Esophagus squamous epithelium (tissue), 5 donors: ENCODE results near the gene ARMH3. TPM values are rescaled to one million over a fixed set of nuclear protein-coding genes. Genes with fewer than 3 reads are reported as not detected.

ENCODE experiments used
- DNase-seq: peaks from one replicate; lab custom pipeline; 2025; lab: John Stamatoyannopoulos, UW
- H3K27ac ChIP-seq, 4 donors: fragments of 200-600 bp; sonication (generic); one replicate each; pipeline ENCODE4 v1.5.1; 2016 to 2019; ENCODE audit warnings: mild to moderate bottlenecking in 1 of 4
- H3K27me3 ChIP-seq, 4 donors: fragments of 200-600 bp; sonication (generic); 1 replicate in 3 of 4; 2 replicates in 1 of 4; pipeline versions ENCODE4 v1.5.1 to v1.6.0; 2017 to 2021; ENCODE audit warnings: antibody characterized with exemption in 1 of 4
- H3K36me3 ChIP-seq, 3 donors: fragments of 200-600 bp; sonication (generic); one replicate each; pipeline ENCODE4 v1.5.1; 2016 to 2019
- H3K4me1 ChIP-seq, 3 donors: fragments of 200-600 bp; sonication (generic); one replicate each; pipeline ENCODE4 v1.5.1; 2017 to 2019
- H3K4me3 ChIP-seq, 4 donors: fragments of 200-600 bp; sonication (generic); 1 replicate in 3 of 4; 2 replicates in 1 of 4; pipeline ENCODE4 v1.5.1; 2016 to 2019; ENCODE audit warnings: mild to moderate bottlenecking in 2 of 4, moderate library complexity in 1 of 4
- H3K9me3 ChIP-seq, 3 donors: fragments of 200-600 bp; sonication (generic); one replicate each; pipeline ENCODE4 v1.5.1; 2016 to 2019
- CTCF ChIP-seq, 6 experiments: fragments of 450-650 bp in 4 of 6; fragments of 200-600 bp in 2 of 6; sonication (generic) in 2 of 6; IDR thresholded peaks; one replicate each; pipeline ENCODE4 v1.5.1; 2016 to 2019; ENCODE audit warnings: antibody characterized with exemption in 6 of 6, mild to moderate bottlenecking in 4 of 6, moderate library complexity in 4 of 6
- POLR2A ChIP-seq, 4 donors: fragments of 450-650 bp; IDR thresholded peaks; one replicate each; pipeline ENCODE4 v1.6.1; 2017; ENCODE audit warnings: antibody characterized with exemption in 4 of 4, mild to moderate bottlenecking in 4 of 4, moderate library complexity in 3 of 4
- WGBS, 2 donors: methylation state at CpG; one replicate each; pipeline ENCODE4 v1.1.5; 2018; 5-methylcytosine and 5-hydroxymethylcytosine counted together
- intact Hi-C: fragments of 100-400 bp; cut with DNase I; formaldehyde crosslinking; loops from one replicate; pipeline ENCODE4 v1.15.0; 2022
- total RNA-seq, 4 donors: library from RNA; depleted of rRNA; stranded (reverse); fragments of >200 nt; gene quantifications; one replicate each; pipeline ENCODE4 v1.1.0, GENCODE V29; 2016
- donor health status: DM: yes; HTN: yes; CAD: no.

The ARMH3 gene
- total RNA-seq = 10 to 100 TPM; 13.3 to 17.2 (median 16.1) TPM

DNA sequence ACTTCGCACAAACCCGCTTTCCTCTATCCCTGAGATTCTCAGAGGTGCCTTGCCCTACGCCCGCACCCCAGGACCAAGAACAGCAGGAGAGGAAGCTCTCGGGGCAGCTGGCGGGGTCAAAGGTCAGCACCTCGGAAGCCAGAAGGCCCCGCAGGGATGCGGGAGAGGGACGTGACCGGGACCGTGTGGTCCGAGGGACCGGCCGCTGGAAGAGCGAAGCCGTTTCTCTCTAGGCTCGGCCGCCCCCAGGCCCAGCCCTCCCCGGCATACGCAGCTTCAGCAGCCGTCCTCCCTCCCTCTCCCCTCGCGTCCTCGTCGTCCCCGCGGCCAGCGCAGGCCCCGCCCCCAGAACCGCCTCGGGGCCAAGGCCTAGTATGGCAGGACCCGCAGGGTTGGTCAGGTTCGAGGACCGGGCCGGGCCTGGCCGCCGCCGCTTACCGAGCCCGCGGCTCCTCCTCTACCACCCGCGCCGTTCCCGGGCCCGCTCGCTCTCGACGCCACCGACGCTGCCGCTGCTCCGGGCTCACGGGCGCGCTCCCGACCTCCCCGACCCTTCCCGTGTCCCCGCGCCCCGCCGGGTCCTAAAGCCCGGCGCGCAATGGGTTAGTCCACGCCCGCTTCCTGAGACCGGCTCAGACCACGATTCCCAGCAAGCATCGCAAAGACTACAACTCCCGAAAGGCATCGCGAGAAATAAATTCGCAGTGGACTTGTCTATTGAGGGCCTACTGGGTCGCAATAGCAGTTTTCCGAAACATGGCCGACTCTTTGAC lies at the start of gene ARMH3:
TSS of gene ARMH3 (minus strand) at position 527 of the 773 bp plus-strand sequence. CDS start 16,059 bp downstream, outside the sequence.
- 0 to 1% methylated on average over 9 to 12 of the region's 79 CpGs for WGBS, 2 donors
- intact Hi-C loops = no loop called here
- Histone ChIP-seq H3K4me1 (peaks cover 13 to 43% (median 17%) of the 10 kb centered on the region in 3 donors), H3K4me3 (peak within 1 kb of the TSS; percentile 77 to 91 (median 82)), H3K27me3 (no peaks in the 10 kb centered on the region), H3K9me3 (no peaks in the 10 kb centered on the region), H3K36me3 (no peaks in the 10 kb centered on the region), H3K27ac (peak within 1 kb of the TSS; percentile 87 to 97 (median 95))
- DNase-seq = peak; percentile 66
- peak in 2 of 4 donors; percentile 63 to 71 for TF ChIP-seq POLR2A (IDR thresholded peaks at IDR 0.05)
- peak in 1 of 6 experiments; percentile 16 for TF ChIP-seq CTCF (IDR thresholded peaks at IDR 0.05)

DNA sequence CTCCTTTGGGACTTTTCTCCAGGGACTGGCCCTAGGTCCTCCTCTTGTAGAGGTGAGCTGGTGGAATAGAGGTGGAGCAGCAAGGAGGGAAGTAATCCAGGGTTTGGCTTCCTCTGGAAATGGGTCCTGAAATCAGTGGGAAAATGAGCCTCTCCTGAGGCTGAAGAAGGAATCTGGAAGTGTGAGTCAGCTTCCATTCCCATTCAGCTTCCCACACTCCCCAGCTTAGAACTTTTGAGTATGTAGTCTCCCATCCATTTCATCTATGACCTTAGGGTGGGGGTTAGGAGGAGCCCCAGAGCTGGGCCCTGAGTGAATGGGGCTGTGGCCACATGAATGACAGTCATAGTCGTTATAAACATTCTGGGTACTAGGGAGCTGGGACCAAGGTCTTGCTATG lies 46.4 kb upstream of the ARMH3 start:
- Histone ChIP-seq H3K9me3 (no peaks in the 10 kb centered on the region), H3K27me3 (no peaks in the 10 kb centered on the region), H3K36me3 (peaks cover 0 to 50% (median 5%) of the 10 kb centered on the region in 3 donors), H3K27ac (no peak overlapping the region), H3K4me3 (no peak overlapping the region), H3K4me1 (no peaks in the 10 kb centered on the region)
- no CpG with 5 or more reads among the region's 1 CpG for WGBS, 2 donors
- no peak for DNase-seq
- intact Hi-C loops = no loop called here
- TF ChIP-seq POLR2A (IDR thresholded peaks at IDR 0.05) (no peak), CTCF (IDR thresholded peaks at IDR 0.05) (no peak)

DNA sequence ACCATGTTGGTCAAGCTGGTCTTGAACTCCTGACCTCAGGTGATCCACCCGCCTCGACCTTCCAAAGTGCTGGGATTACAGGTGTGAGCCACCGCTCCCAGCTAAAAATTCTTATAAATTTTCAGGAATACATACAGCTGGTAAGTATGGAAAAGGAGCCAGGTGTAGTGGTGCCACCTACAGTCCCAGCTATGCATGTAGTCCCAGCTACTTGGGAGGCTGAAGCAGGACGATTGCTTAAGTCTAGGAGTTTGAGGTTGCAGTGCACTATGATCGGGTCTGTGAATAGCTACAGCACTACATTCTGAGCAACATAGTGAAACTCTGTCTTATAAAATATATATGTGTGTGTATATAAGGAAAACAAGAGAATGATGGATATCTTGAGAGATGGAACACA lies 45.2 kb upstream of the ARMH3 start:
- Histone ChIP-seq H3K4me1 (no peaks in the 10 kb centered on the region), H3K9me3 (no peaks in the 10 kb centered on the region), H3K27me3 (no peaks in the 10 kb centered on the region), H3K27ac (no peak overlapping the region), H3K4me3 (no peak overlapping the region), H3K36me3 (peaks cover 0 to 44% (median 0%) of the 10 kb centered on the region in 3 donors)
- TF ChIP-seq POLR2A (IDR thresholded peaks at IDR 0.05) (no peak), CTCF (IDR thresholded peaks at IDR 0.05) (no peak)
- no peak for DNase-seq
- WGBS, 2 donors = 80 to 88% methylated on average over 5 of the region's 5 CpGs
- intact Hi-C loops = no loop called here

GRCh38 chr10:102096449-102096848 lies 40.5 kb upstream of the ARMH3 start:
- TF ChIP-seq POLR2A (IDR thresholded peaks at IDR 0.05) (no peak), CTCF (IDR thresholded peaks at IDR 0.05) (no peak)
- intact Hi-C loops = no loop called here
- H3K27ac ChIP-seq = no peak overlapping the region
- 96 to 99% methylated on average over 5 to 7 of the region's 7 CpGs for WGBS, 2 donors
- peaks cover 0 to 29% (median 0%) of the 10 kb centered on the region in 3 donors for H3K36me3 ChIP-seq
- no peak for DNase-seq
- no peak overlapping the region for H3K4me3 ChIP-seq
- H3K27me3 ChIP-seq = no peaks in the 10 kb centered on the region
- H3K4me1 ChIP-seq = no peaks in the 10 kb centered on the region
- H3K9me3 ChIP-seq = no peaks in the 10 kb centered on the region

DNA sequence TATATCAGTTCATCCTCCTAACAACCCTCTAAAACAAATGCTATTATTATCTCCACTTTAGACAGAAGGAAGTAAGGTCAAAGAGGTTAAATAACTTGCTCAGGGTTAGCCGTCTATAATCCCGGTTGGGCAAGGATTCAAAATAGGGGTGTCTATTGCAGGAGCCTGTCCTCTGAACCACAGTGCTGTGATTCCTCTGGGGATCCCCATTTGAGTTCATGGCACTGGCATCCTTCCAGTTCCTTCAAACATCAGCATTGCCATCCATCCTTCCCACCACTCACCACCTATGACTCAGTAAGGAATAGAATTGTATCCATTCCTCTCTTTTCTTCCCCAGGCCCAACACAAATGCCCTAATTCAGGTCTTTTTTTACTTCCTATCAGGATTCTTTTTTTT lies 34.8 kb upstream of the ARMH3 start:
- no peak for DNase-seq
- Histone ChIP-seq H3K27me3 (no peaks in the 10 kb centered on the region), H3K9me3 (no peaks in the 10 kb centered on the region), H3K36me3 (no peaks in the 10 kb centered on the region), H3K4me3 (no peak overlapping the region), H3K4me1 (no peaks in the 10 kb centered on the region), H3K27ac (no peak overlapping the region)
- no peak for TF ChIP-seq POLR2A (IDR thresholded peaks at IDR 0.05)
- TF ChIP-seq CTCF (IDR thresholded peaks at IDR 0.05) = no peak
- whole genome bisulfite sequencing, 2 donors = 40 to 41% methylated on average over 2 of the region's 2 CpGs
- intact Hi-C loops = no loop called here
